Osteocyte (in vitro differentiated cells): ENCODE data around the gene TMEM250. TPM values are rescaled to one million over a fixed set of nuclear protein-coding genes. Genes with fewer than 3 reads are reported as not detected.

Experiments used
- DNase-seq: peaks from one replicate; pipeline ENCODE4 v3.0.0; 2021; ENCODE audit warnings: mixed read lengths; ENCODE audit not compliant: unreplicated experiment; ENCODE audit errors: extremely low spot score
- H3K27ac Mint-ChIP-seq: one replicate; pipeline ENCODE4 v1.8.0; 2021; ENCODE audit warnings: mild to moderate bottlenecking, mixed read lengths; ENCODE audit not compliant: unreplicated experiment
- H3K27me3 Mint-ChIP-seq: one replicate; pipeline ENCODE4 v1.8.0; 2021; ENCODE audit warnings: mixed read lengths; ENCODE audit not compliant: unreplicated experiment
- H3K36me3 Mint-ChIP-seq: one replicate; pipeline ENCODE4 v1.8.0; 2021; ENCODE audit warnings: mixed read lengths; ENCODE audit not compliant: unreplicated experiment
- H3K4me1 Mint-ChIP-seq: one replicate; pipeline ENCODE4 v1.8.0; 2021; ENCODE audit warnings: mixed read lengths; ENCODE audit not compliant: unreplicated experiment
- H3K4me3 Mint-ChIP-seq: one replicate; pipeline ENCODE4 v1.8.0; 2021; ENCODE audit warnings: mild to moderate bottlenecking, moderate library complexity, mixed read lengths; ENCODE audit not compliant: unreplicated experiment
- H3K9me3 Mint-ChIP-seq: one replicate; pipeline ENCODE4 v1.8.0; 2021; ENCODE audit warnings: mixed read lengths; ENCODE audit not compliant: unreplicated experiment
- total RNA-seq: library from RNA; stranded (reverse); gene quantifications from 2 replicates; pipeline ENCODE4 v1.2.1, GENCODE V29; 2021
- TF ChIP-seq, protein P1 (sequence below): fragments of 200-600 bp; sonication (generic); IDR thresholded peaks from 2 replicates; pipeline ENCODE4 v1.5.0; 2021; ENCODE audit warnings: antibody characterized with exemption, mild to moderate bottlenecking, moderate library complexity

TMEM250 gene
- total RNA-seq, 1 donor from 2014 or later, result 34.0 TPM

- Mint-ChIP-seq H3K4me3 (peak overlapping the region; percentile 40), H3K27me3 (no peaks in the 10 kb centered on the region), H3K36me3 (peaks cover 13% of the 10 kb centered on the region), H3K4me1 (peaks cover 4% of the 10 kb centered on the region), H3K27ac (no peak overlapping the region), H3K9me3 (no peaks in the 10 kb centered on the region)
- no peak for DNase-seq
- TF ChIP-seq, protein P1, sequence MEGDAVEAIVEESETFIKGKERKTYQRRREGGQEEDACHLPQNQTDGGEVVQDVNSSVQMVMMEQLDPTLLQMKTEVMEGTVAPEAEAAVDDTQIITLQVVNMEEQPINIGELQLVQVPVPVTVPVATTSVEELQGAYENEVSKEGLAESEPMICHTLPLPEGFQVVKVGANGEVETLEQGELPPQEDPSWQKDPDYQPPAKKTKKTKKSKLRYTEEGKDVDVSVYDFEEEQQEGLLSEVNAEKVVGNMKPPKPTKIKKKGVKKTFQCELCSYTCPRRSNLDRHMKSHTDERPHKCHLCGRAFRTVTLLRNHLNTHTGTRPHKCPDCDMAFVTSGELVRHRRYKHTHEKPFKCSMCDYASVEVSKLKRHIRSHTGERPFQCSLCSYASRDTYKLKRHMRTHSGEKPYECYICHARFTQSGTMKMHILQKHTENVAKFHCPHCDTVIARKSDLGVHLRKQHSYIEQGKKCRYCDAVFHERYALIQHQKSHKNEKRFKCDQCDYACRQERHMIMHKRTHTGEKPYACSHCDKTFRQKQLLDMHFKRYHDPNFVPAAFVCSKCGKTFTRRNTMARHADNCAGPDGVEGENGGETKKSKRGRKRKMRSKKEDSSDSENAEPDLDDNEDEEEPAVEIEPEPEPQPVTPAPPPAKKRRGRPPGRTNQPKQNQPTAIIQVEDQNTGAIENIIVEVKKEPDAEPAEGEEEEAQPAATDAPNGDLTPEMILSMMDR, result no peak
Measured at GRCh38 chr9:136116360-136117098, 2.1 kb downstream of the TMEM250 start.

- DNase-seq, result no peak
- no peak overlapping the region for H3K27ac Mint-ChIP-seq
- no peaks in the 10 kb centered on the region for H3K9me3 Mint-ChIP-seq
- TF ChIP-seq, protein P1, result no peak
- H3K36me3 Mint-ChIP-seq, result peaks cover 13% of the 10 kb centered on the region
- H3K27me3 Mint-ChIP-seq, result no peaks in the 10 kb centered on the region
- peak overlapping the region; percentile 40 for H3K4me3 Mint-ChIP-seq
- peaks cover 9% of the 10 kb centered on the region for H3K4me1 Mint-ChIP-seq
Measured at GRCh38 chr9:136115641-136116359, 2.9 kb downstream of the TMEM250 start.

- H3K36me3 Mint-ChIP-seq, result peaks cover 13% of the 10 kb centered on the region
- DNase-seq, result no peak
- no peaks in the 10 kb centered on the region for H3K9me3 Mint-ChIP-seq
- TF ChIP-seq, protein P1, result no peak
- H3K4me3 Mint-ChIP-seq, result no peak overlapping the region
- peaks cover 15% of the 10 kb centered on the region for H3K4me1 Mint-ChIP-seq
- H3K27me3 Mint-ChIP-seq, result no peaks in the 10 kb centered on the region
- no peak overlapping the region for H3K27ac Mint-ChIP-seq
Measured at GRCh38 chr9:136115206-136115605, 3.5 kb downstream of the TMEM250 start.

DNA sequence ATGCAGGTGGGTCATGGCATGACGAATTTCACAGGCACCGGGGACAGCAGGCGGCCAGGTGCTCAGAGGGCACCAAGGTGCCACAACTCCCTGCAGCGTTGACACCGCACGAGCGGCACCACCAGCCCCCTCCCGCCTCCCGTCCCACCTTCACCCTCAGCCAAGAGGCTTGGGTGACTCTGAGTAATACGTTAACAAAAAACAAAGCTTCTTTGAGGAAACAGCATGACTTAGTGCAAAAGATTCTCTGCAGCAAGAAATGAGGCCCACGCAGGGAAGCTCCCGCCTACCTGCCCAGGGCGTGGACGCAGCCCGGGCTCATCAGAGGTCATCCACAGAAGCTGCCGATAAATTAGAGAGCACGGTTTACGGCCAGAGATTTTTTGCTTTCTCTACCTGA lies 4.1 kb downstream of the TMEM250 start:
- peak overlapping the region; percentile 18 for H3K27ac Mint-ChIP-seq
- no peak overlapping the region for H3K4me3 Mint-ChIP-seq
- H3K36me3 Mint-ChIP-seq, result peaks cover 13% of the 10 kb centered on the region
- peaks cover 20% of the 10 kb centered on the region for H3K4me1 Mint-ChIP-seq
- TF ChIP-seq, protein P1, result no peak
- no peak for DNase-seq
- H3K9me3 Mint-ChIP-seq, result no peaks in the 10 kb centered on the region
- no peaks in the 10 kb centered on the region for H3K27me3 Mint-ChIP-seq

GRCh38 chr9:136112541-136112940 lies 6.1 kb downstream of the TMEM250 start:
- no peak overlapping the region for H3K27ac Mint-ChIP-seq
- H3K4me3 Mint-ChIP-seq, result no peak overlapping the region
- TF ChIP-seq, protein P1, result no peak
- peaks cover 13% of the 10 kb centered on the region for H3K36me3 Mint-ChIP-seq
- peaks cover 35% of the 10 kb centered on the region for H3K4me1 Mint-ChIP-seq
- no peaks in the 10 kb centered on the region for H3K9me3 Mint-ChIP-seq
- no peaks in the 10 kb centered on the region for H3K27me3 Mint-ChIP-seq
- DNase-seq, result no peak
